Nucleus accumbens (tissue), 56 donors: ENCODE data around the gene SPATA46.

Experiments used
- DNase-seq, 56 donors: peaks; one replicate each; lab custom pipeline; 2025; lab: John Stamatoyannopoulos, UW

Gene SPATA46

GRCh38 chr1:162380061-162380846 is 3.6 kb upstream of the SPATA46 start:
- no peak for DNase-seq

GRCh38 chr1:162375463-162375862 is 1.2 kb downstream of the SPATA46 start:
- no peak for DNase-seq

- no peak for DNase-seq
Measured at GRCh38 chr1:162374406-162374805, 2.2 kb downstream of the SPATA46 start.

- DNase-seq, result no peak
Measured at GRCh38 chr1:162373541-162374260, 3.0 kb downstream of the SPATA46 start.

GRCh38 chr1:162373072-162373427 is 3.6 kb downstream of the SPATA46 start:
- DNase-seq, result no peak

- no peak for DNase-seq
Measured at GRCh38 chr1:162372159-162373071, 4.2 kb downstream of the SPATA46 start.

- DNase-seq, result no peak
Measured at GRCh38 chr1:162371611-162372010, 5.0 kb downstream of the SPATA46 start.

- no peak for DNase-seq
Measured at GRCh38 chr1:162370721-162371120, 5.9 kb downstream of the SPATA46 start.

- DNase-seq, result no peak
Measured at GRCh38 chr1:162370161-162370560, 6.5 kb downstream of the SPATA46 start.

GRCh38 chr1:162369571-162369970 is 7.1 kb downstream of the SPATA46 start:
- no peak for DNase-seq

GRCh38 chr1:162368451-162368850 is 8.2 kb downstream of the SPATA46 start:
- no peak for DNase-seq

GRCh38 chr1:162367772-162368171 is 8.9 kb downstream of the SPATA46 start:
- DNase-seq, result no peak

GRCh38 chr1:162367073-162367472 is 9.6 kb downstream of the SPATA46 start:
- DNase-seq, result no peak

GRCh38 chr1:162366671-162367070 is 10.0 kb downstream of the SPATA46 start:
- DNase-seq, result no peak

- no peak for DNase-seq
Measured at GRCh38 chr1:162366149-162366548, 10.5 kb downstream of the SPATA46 start.

- no peak for DNase-seq
Measured at GRCh38 chr1:162365284-162366020, 11.2 kb downstream of the SPATA46 start.

- no peak for DNase-seq
Measured at GRCh38 chr1:162364498-162364897, 12.2 kb downstream of the SPATA46 start.

GRCh38 chr1:162363823-162364222 is 12.8 kb downstream of the SPATA46 start:
- no peak for DNase-seq

- DNase-seq, result no peak
Measured at GRCh38 chr1:162361349-162361748, 15.3 kb downstream of the SPATA46 start.

GRCh38 chr1:162360874-162361260 is 15.8 kb downstream of the SPATA46 start:
- no peak for DNase-seq
